K562 (cell line): ENCODE results near the gene CASP5. TPM values are rescaled to one million over a fixed set of nuclear protein-coding genes. Genes with fewer than 3 reads are reported as not detected.

Experiments used
- ATAC-seq: fragments of 200-7000 bp; cut with Tn5 transposase; 3 replicates; pipeline ENCODE4 v1.9.1; 2020; ENCODE audit warnings: moderate library complexity
- BruUV-seq: library from RNA; stranded (reverse); fragments of 400-500 nt; replicated peaks from 2 replicates; lab custom pipeline; 2021; lab: Mats Ljungman, UMichigan
- CTCF ChIA-PET: fragments of 300-600 bp; formaldehyde crosslinking; extraction: SDS; loops from one replicate; lab custom pipeline; 2021; ENCODE audit warnings: low intra/inter-chr PET ratio; lab: Yijun Ruan, JAX
- POLR2A ChIA-PET: fragments of 300-600, 350-650 bp; sonication (Branson Sonifier 250); formaldehyde crosslinking; extraction: SDS; loops from one replicate; lab custom pipeline; 2021; ENCODE audit warnings: antibody characterized with exemption, inconsistent platforms; lab: Yijun Ruan, JAX
- DNase-seq, 4 experiments: peaks; one replicate each; pipeline versions ENCODE4 v3.0.0 to v3.0.0-alpha.2; 2011 to 2018; ENCODE audit warnings: low spot score in 3 of 4, mixed read lengths in 3 of 4; ENCODE audit errors: extremely low read depth in 1 of 4
- FAIRE-seq: peaks from 2 replicates; lab custom pipeline; 2011; peaks lifted over from hg19 to GRCh38; lab: Jason Lieb, UNC
- H2AFZ ChIP-seq: 2 replicates; pipeline ENCODE4 v1.6.0; 2011; ENCODE audit warnings: low read depth, low read length, control low read depth, inconsistent platforms
- H3K27ac ChIP-seq: fragments of 200-600 bp; 3 replicates; pipeline ENCODE4 v1.8.0; 2011; ENCODE audit warnings: low read depth, mild to moderate bottlenecking, control low read depth, inconsistent platforms, low read length, moderate library complexity, mixed read lengths; ENCODE audit errors: extremely low read depth
- H3K27me3 ChIP-seq, 2 experiments: fragments of 300-600 bp in 1 of 2; 2 replicates in 1 of 2; 3 replicates in 1 of 2; pipeline versions ENCODE4 v1.6.0 to v1.8.0; 2011; ENCODE audit warnings: inconsistent platforms in 2 of 2, low read length in 2 of 2, mild to moderate bottlenecking in 1 of 2, mixed read lengths in 1 of 2, moderate library complexity in 1 of 2; ENCODE audit not compliant: control insufficient read depth in 2 of 2, insufficient read depth in 2 of 2
- H3K36me3 ChIP-seq: fragments of 300-600 bp; 3 replicates; pipeline ENCODE4 v1.8.0; 2011; ENCODE audit warnings: mild to moderate bottlenecking, low read length, inconsistent platforms; ENCODE audit not compliant: control insufficient read depth, insufficient read depth
- H3K4me1 ChIP-seq, 2 experiments: fragments of 200-600 bp in 1 of 2; replicated peaks in 1 of 2; 2 replicates in 1 of 2; 3 replicates in 1 of 2; pipeline versions ENCODE4 v1.5.1 to v1.8.0; 2011; ENCODE audit warnings: inconsistent platforms in 2 of 2, low read length in 2 of 2, mild to moderate bottlenecking in 1 of 2, mixed read lengths in 1 of 2, moderate library complexity in 1 of 2; ENCODE audit not compliant: control insufficient read depth in 2 of 2, insufficient read depth in 2 of 2
- H3K4me2 ChIP-seq: 2 replicates; pipeline ENCODE4 v1.6.1; 2011; ENCODE audit warnings: low read length, control low read depth, inconsistent platforms, mixed read lengths; ENCODE audit not compliant: insufficient read depth
- H3K4me3 ChIP-seq: fragments of 200-600 bp; sonication (generic), shearing (Covaris generic); 2 replicates; pipeline ENCODE4 v1.5.1; 2016; ENCODE audit warnings: control low read depth, inconsistent platforms
- H3K79me2 ChIP-seq: fragments of 200-600 bp; 3 replicates; pipeline ENCODE4 v1.8.0; 2011; ENCODE audit warnings: low read length, inconsistent platforms; ENCODE audit not compliant: control insufficient read depth, insufficient read depth
- H3K9ac ChIP-seq, 2 experiments: 2 replicates each; pipeline versions ENCODE4 v1.6.0 to v1.6.1; 2011; ENCODE audit warnings: low read depth in 2 of 2, low read length in 2 of 2, control low read depth in 1 of 2, inconsistent platforms in 1 of 2, mild to moderate bottlenecking in 1 of 2, mixed read lengths in 1 of 2; ENCODE audit not compliant: insufficient read depth in 1 of 2
- H3K9me1 ChIP-seq: one replicate; pipeline ENCODE4 v1.6.0; 2011; ENCODE audit warnings: inconsistent platforms, mild to moderate bottlenecking, low read length, moderate library complexity; ENCODE audit not compliant: control insufficient read depth, insufficient read depth
- H3K9me3 ChIP-seq: replicated peaks from 2 replicates; pipeline ENCODE4 v1.5.1; 2011; ENCODE audit warnings: low read depth, low read length, inconsistent platforms; ENCODE audit not compliant: control insufficient read depth, insufficient read depth
- H4K20me1 ChIP-seq: replicated peaks from 2 replicates; pipeline ENCODE4 v1.6.1; 2011; ENCODE audit warnings: low read length, inconsistent platforms, mixed read lengths; ENCODE audit not compliant: control insufficient read depth, insufficient read depth
- CBX3 ChIP-seq, 2 experiments: IDR thresholded peaks; 1 replicate in 1 of 2; 2 replicates in 1 of 2; pipeline ENCODE4 v1.6.1; 2012; ENCODE audit warnings: inconsistent platforms in 2 of 2, low read length in 2 of 2, borderline replicate concordance in 1 of 2, control low read depth in 1 of 2
- CEBPG ChIP-seq, 3 experiments: fragments of 200-800 bp in 1 of 3; sonication (Bioruptor generic) in 1 of 3; sonication (generic) in 1 of 3; formaldehyde crosslinking in 1 of 3; IDR thresholded peaks in 2 of 3; conservative IDR thresholded peaks in 1 of 3; 2 replicates each; pipeline versions ENCODE4 v1.6.1 to v1.8.0; 2016 to 2022; ENCODE audit warnings: missing compliant biosample characterization in 2 of 3, missing genetic modification characterization in 2 of 3, mild to moderate bottlenecking in 1 of 3, missing genetic modification reagents in 1 of 3
- MAFG ChIP-seq: fragments of 450-650 bp; conservative IDR thresholded peaks from 2 replicates; pipeline ENCODE4 v1.6.1; 2016; ENCODE audit warnings: missing genetic modification characterization, missing compliant biosample characterization
- MTA2 ChIP-seq: fragments of 450-650 bp; IDR thresholded peaks from 2 replicates; pipeline ENCODE4 v1.6.1; 2016; ENCODE audit warnings: low read depth
- TEAD1 ChIP-seq, 2 experiments: fragments of 450-650 bp in 1 of 2; sonication (generic) in 1 of 2; formaldehyde crosslinking; IDR thresholded peaks; 2 replicates each; pipeline versions ENCODE4 v1.4.0 to v1.8.0; 2020 to 2022; ENCODE audit warnings: mild to moderate bottlenecking in 2 of 2, missing genetic modification reagents in 1 of 2
- WGBS: fragments of 100-300 bp; shearing (Covaris generic); methylation state at CpG from one replicate; pipeline ENCODE4 v1.1.6; 2016; ENCODE audit warnings: low coverage, mixed read lengths; ENCODE audit not compliant: insufficient coverage; ENCODE audit errors: missing lambda C conversion rate; 5-methylcytosine and 5-hydroxymethylcytosine counted together
- in situ Hi-C: fragments of 300-500 bp; cut with MboI; formaldehyde crosslinking; loops from 4 replicates; pipeline ENCODE4 v1.15.0; 2018; ENCODE audit warnings: inconsistent platforms, mixed read lengths
- intact Hi-C: fragments of 100-400 bp; cut with micrococcal nuclease; formaldehyde crosslinking; loops from 2 replicates; pipeline ENCODE4 v1.14.2; 2022
- polyA plus RNA-seq, 8 experiments: library from polyadenylated mRNA; depleted of rRNA in 4 of 8; stranded (reverse) in 5 of 8; unstranded in 3 of 8; fragments of >200 nt; fragmentation: Nextera tagmentation in 2 of 8; fragmentation: Illumina TruSeq in 1 of 8; extraction: Ambion mirVana in 2 of 8; extraction: Trizol in 1 of 8; gene quantifications; 2 replicates each; pipeline versions ENCODE4 v1.2.1 to v1.2.3, GENCODE V29; 2011 to 2014; ENCODE audit warnings: inconsistent platforms in 1 of 8, missing spikeins in 1 of 8
- total RNA-seq, 7 experiments: library from RNA; depleted of rRNA in 6 of 7; stranded (reverse); fragments of >200 nt in 6 of 7; fragmentation: Illumina TruSeq in 2 of 7; extraction: Trizol in 2 of 7; gene quantifications; 2 replicates each; pipeline versions ENCODE4 v1.2.1 to v1.2.3, GENCODE V29; 2011 to 2021; ENCODE audit warnings: low replicate concordance in 1 of 7

CASP5 gene
- total and polyA plus RNA-seq, 9 of the 15 experiments (the other 6 are each of a cell fraction or from before 2014, with no cell fraction given) = not detected

DNA sequence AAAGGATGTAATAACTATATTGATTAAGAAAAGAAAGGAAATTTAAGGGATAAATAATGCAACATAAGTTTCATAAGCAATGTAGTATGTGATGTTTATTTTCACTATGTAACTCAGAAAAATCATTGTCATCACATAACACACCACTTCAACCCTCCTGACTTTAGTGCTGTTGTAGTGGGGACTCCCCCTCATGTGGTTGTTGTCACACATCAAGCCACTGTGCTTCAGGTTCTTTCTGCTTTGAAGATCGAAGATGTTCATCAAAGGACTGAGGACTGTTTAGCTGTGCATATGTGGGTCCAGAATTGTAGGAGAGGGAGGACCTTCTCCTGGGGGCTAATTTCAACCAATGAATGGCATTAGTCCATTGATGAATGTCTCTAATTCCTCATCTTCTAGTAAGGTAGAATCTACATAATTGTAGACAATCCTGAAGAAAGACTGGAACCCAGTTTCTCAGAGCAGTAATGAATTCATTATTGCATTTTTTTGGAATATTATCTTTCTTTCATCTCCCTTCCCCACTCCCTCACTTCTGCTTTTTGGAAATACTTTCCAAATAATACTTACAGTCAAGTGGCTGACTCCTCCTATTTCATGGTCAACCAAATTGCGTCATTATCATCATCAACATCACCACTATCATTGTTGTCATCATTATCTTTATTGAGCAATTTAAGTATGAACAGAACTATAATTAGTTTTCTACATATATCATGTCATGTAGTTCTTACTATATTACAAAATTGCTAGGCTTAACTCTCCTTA lies 31.9 kb upstream of the CASP5 start:
- FAIRE-seq (no peak), ATAC-seq (no peak), DNase-seq (no peak)
- no TSS peak for BruUV-seq
- H3K4me3 ChIP-seq = no peak overlapping the region
- H3K9me1 ChIP-seq = no peaks in the 10 kb centered on the region
- 0% methylated on average over 2 of the region's 2 CpGs for WGBS
- CTCF ChIA-PET = no interaction called here
- TF ChIP-seq CBX3 (IDR thresholded peaks at IDR 0.05; ENCODE audit: borderline replicate concordance in 1 of 2, low read length in 2 of 2) (no peak), CEBPG (CRISPR knock-in tag; IDR thresholded peaks at IDR 0.05) (no peak), CEBPG (tag; conservative IDR thresholded peaks at IDR 0.05 in 1 of 2, IDR thresholded peaks at IDR 0.05 in 1 of 2) (0 out of 4 replicates have a peak, but pooled peaks of 1 of the 2 experiments have one; percentile 12)
- H3K4me2 ChIP-seq = no peak overlapping the region
- H2AFZ ChIP-seq = no peak overlapping the region
- no peaks in the 10 kb centered on the region for H3K27me3 ChIP-seq
- no peak overlapping the region for H3K9ac ChIP-seq
- POLR2A ChIA-PET = no interaction called here
- intact Hi-C loops (no loop called here), in situ Hi-C loops (no loop called here)
- H3K9me3 ChIP-seq = no peaks in the 10 kb centered on the region
- H4K20me1 ChIP-seq = no peaks in the 10 kb centered on the region
- no peaks in the 10 kb centered on the region for H3K4me1 ChIP-seq
- H3K27ac ChIP-seq = no peak overlapping the region
- H3K36me3 ChIP-seq = no peaks in the 10 kb centered on the region
- H3K79me2 ChIP-seq = no peaks in the 10 kb centered on the region

DNA sequence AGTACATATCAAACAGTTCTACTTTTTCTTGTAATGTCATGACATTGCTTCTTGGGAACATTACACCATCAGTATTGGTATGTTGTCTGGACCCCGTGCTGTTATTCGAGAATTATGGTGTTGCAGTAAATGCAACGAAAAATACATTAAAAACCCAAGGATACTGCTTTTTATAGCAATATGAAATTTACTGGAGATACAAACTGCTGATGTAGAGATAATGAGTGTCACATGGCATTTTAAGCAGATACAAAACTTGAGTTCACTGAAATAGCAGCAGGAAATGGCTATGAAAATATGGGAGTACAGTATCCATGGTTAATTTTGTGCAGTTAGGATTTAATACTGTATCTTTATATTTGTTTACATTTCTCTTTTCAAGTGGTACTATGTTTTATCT lies 29.5 kb upstream of the CASP5 start:
- FAIRE-seq = no peak
- Histone ChIP-seq H3K27ac (no peak overlapping the region), H3K9me1 (no peaks in the 10 kb centered on the region), H2AFZ (no peak overlapping the region), H3K9ac (no peak overlapping the region), H3K27me3 (no peaks in the 10 kb centered on the region), H4K20me1 (no peaks in the 10 kb centered on the region), H3K4me1 (no peaks in the 10 kb centered on the region), H3K9me3 (no peaks in the 10 kb centered on the region), H3K36me3 (no peaks in the 10 kb centered on the region), H3K4me2 (no peak overlapping the region), H3K4me3 (no peak overlapping the region), H3K79me2 (no peaks in the 10 kb centered on the region)
- DNase-seq = no peak
- intact Hi-C loops = no loop called here
- no TSS peak for BruUV-seq
- no peak for TF ChIP-seq TEAD1 (CRISPR knock-in tag; IDR thresholded peaks at IDR 0.05)
- TF ChIP-seq MAFG (tag) = no peak
- TF ChIP-seq MTA2 = no peak
- 0% methylated on average over 3 of the region's 3 CpGs for WGBS
- CTCF ChIA-PET = no interaction called here
- no peak for ATAC-seq
- POLR2A ChIA-PET = no interaction called here
- in situ Hi-C loops = no loop called here
